ENCODE data around the gene MVB12B.
A peak's percentile ranks its signal among the peaks of the same experiment; 100 is the strongest.

The MVB12B gene

DNA sequence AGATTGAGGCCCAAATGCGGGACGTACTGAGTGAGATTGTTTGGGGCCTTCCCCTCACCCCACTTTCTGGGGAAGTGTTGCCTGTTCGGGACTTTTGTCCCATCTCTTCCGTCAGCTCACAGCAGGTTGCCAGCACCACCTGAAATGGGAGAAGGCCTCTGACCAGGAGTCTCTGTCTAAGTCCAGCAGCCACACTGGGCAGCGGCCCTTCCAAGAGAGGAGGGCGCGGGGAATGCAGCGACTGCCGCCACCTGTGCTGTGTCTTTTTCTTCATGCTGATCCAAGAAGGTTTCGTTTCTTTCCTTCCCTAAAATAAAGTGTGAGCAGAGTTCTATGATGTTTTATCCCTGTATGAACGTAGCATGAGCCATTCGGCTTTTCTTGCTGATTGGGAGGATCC lies 152.9 kb downstream of the MVB12B start:
- no peak for FAIRE-seq

DNA sequence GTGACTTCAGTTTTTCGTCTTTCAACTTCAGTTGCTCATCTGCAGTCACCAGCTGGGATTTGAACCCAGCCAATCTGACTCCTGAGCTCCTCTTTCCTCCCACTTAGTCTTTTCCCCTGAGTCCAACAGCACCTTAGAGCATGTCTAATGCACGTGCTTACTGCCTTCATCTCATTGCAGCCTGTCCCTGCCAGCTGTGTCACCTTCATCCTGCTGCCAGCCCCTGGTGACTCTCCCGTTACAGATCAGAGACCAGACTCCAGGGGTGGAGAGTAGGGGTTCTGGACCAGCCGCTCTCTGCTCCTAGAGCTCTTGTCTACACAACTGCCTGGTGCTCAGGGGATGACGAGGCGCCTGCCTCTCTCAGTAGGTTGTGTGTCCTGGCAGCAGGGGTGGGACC lies 154.2 kb downstream of the MVB12B start:
- no peak for FAIRE-seq

DNA sequence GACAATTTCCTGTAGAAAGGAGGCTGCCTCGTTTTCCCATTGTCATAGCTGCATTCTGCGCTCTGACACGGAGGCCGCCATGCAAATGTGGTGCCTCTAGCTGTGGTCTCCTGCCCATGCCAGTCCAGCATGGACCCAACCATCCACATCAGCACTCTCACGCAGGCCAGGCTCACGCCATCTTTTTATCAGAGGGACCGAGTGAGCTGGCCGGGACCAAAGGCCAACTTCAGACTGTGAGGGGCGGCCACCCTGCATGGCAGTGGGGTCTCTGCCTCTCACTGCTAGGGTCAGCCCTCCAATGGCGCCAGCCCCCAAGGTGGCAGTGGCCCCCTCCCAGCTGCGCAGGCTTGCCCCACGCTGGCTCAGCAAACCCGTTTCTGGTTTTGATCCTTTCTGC lies 155.2 kb downstream of the MVB12B start:
- FAIRE-seq: no peak

DNA sequence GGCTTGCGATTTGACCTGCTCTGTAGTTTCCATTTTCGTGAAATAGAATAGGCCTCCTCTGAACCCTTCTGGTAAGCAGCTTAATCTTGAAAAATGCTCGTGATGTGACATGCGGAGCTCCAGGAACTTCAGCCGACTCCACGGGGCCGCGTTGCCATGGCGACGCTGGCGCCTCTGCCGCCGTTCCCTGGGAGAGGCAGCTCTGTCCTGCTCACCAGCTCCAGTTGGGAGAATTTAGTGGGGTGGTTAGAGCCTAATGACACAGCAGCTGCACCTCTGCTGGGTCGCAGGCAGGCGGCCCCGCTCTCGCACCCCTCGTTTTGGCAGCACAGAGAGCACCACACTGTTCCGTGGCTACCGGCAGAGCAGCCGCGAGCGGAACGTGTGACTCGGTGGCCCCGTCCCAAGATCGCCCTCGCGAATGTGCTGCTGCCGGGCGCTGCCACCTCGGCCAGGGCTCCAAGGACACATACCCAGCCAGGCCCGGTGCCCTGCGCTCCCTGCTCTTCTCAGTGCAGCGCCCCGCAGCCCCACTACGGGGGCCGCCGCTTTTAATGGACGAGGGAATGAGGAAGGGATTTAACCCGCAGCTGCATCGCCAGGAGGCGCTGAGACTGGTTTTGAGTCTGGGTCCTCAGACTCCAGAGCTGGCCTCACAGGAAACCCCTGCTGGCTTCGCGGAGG lies 155.9 kb downstream of the MVB12B start:
- no peak for FAIRE-seq

DNA sequence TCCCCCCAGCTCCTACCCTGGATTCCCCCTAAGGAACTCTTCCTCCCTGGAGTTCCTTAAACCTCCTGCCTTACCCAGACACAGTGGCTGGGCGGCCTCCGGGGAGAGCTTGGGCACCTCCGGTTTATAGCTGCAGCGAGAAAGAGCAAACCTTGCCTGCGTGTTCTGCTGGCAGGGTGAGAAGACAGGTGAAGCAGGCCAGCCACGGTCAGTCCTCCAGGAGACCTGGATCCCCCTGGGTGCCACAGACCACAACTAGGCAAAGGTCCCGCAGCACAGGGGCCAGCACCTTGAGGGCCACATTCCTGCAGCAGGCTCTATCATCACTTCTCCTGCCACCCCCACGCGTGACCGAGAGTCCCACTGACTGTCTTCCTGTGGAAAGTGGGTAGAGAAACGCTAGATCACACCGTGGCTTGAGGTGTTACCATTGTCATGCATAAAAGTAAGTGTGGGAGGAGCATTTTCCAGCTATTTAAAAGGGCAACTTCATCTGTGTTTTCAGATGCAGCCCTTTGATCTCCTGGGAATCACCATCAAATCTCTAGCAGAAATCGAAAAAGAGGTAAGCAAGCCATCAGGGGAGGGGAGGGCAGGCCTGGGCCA lies 156.9 kb downstream of the MVB12B start:
- FAIRE-seq: no peak

GRCh38 chr9:126485662-126486061 lies 159.0 kb downstream of the MVB12B start:
- no peak for FAIRE-seq

DNA sequence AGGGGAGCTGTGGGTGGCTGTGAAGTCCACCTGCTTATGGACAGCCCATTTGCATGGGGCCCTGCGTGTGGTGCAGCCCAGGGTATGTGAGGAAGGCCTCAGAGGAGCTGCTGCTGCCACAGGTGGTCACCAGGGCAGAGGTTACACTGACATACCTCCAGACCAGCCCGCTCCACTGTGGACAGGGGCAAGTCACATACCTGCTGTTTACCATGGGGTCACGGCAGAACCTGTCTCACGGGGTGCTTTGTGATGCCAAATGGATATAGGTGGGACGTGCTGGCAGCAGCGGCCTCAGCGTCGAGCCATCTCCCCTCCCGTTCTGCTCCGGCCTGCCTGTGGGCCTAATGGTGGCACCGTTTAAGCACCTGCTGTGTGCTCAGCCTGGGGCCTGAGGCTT lies 159.6 kb downstream of the MVB12B start:
- no peak for FAIRE-seq

DNA sequence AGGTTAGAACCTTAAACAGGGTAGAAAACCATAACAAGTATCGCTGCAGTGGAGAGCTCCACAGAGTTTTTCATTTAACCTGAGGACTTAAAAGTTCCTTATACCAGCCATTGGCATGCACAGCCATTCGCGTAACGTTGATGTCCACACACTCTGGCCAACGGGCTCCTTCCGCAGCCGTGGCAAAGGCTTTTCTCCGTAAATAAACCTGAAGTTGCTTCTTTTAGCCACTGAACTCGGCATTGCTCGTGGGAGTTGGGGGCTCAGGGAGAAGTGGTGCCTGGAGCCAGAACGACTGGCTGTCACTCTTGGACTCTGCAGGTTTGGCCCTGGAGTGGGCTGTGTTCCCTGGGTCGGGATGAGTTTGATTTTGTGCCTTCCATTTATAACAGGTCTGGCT lies 161.2 kb downstream of the MVB12B start:
- no peak for FAIRE-seq

GRCh38 chr9:126488310-126488709 lies 161.7 kb downstream of the MVB12B start:
- FAIRE-seq: no peak

DNA sequence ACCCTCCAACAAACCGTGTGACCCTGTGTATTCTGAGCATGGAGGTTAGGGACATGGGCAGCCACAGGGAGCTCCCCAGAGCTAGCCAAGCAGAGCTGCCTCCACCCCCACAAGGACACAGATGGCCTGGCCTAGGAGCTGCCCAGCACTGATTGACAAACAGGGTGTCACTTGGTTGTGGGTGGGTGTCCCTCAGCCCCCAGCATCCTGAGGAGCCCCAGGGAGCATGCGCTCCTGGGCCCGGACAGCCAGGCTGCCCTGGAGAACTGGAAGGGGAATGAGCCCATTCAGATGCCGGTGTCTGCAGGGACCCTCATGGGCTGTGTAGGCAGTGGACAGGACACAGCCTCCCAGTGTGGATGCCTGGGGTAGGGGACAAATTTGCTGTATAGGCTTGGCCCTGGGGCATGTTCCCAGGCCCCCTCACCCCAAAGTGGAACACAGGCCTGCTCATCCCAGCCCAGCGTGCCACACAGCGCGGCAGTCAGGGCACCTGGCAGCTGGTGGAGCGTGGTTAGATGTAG lies 162.3 kb downstream of the MVB12B start:
- no peak for FAIRE-seq

DNA sequence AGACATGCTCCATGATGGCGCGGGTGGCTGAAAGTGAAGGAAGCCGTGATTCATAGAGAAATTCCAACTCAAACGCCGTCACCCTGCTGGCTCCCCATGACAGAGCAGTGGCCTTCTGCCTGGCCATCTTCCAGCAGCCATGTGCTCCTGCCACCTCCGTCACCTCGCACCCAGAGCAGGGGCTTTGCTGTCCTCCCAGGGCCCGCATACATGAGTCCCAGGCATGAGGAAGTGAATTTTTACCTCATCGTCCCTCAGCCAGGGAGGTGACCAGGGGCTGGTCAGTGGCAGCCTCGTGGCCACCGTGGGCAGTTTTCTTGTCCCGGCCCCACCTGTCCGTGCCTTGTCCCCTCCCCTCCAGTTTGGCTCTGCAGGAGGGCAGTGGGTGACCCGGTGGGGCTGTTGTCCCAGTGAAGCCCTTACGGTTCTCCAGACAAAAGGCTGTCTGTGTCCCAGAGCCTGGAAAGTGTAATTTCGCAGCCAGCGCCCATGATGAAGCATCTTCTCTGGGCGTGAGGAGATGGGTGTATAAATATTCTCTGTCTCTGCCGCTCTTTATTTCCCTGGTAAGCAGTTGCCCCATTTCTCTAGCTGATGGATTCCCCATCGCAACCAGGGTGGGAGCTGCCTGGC lies 163.1 kb downstream of the MVB12B start:
- FAIRE-seq: no peak

- FAIRE-seq: no peak
Measured at GRCh38 chr9:126490214-126490631, 163.6 kb downstream of the MVB12B start.

- peak; percentile 97 for FAIRE-seq
Measured at GRCh38 chr9:126490871-126491567, 164.4 kb downstream of the MVB12B start.

- FAIRE-seq: no peak
Measured at GRCh38 chr9:126491568-126491879, 164.9 kb downstream of the MVB12B start.

GRCh38 chr9:126491949-126492348 lies 165.3 kb downstream of the MVB12B start:
- no peak for FAIRE-seq

DNA sequence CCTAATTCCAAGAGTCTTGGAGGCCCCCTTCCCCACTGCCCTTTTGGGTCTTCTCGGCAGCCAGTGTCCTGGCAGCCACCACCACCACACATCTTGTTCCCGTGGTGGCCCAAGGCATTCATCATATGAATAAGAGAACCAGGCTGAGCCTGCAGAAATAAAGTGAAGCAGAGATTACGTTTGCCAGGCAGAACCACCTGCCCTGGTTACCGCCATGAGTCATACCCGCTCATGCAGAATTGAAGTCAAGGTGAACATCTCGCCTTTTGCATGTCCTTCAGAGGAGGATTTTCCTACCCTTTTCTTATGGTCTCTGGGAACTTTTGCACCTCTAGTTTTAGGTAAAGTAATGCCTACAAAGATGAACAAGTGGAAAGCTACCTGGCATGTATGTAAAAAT lies 167.6 kb downstream of the MVB12B start:
- no peak for FAIRE-seq

- no peak for FAIRE-seq
Measured at GRCh38 chr9:126494746-126495145, 168.1 kb downstream of the MVB12B start.

- FAIRE-seq: no peak
Measured at GRCh38 chr9:126495411-126496180, 169.0 kb downstream of the MVB12B start.

DNA sequence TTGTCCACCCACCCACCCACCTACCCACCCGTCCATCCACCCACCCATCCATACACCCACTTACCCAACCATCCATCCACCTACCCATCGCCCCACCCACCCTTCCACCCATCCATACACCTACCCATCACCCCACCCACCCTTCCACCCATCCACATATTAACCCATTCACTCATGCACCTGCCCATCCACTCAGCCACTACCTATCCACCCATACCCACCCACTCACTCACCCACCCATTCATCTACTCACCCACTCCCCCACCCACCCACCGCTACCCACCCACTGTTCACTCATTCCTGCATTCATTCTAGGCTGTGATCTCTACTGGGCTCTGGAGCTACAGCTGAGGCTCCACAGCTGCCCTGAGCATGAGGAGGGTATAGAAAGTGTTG lies 169.6 kb downstream of the MVB12B start:
- FAIRE-seq: no peak

DNA sequence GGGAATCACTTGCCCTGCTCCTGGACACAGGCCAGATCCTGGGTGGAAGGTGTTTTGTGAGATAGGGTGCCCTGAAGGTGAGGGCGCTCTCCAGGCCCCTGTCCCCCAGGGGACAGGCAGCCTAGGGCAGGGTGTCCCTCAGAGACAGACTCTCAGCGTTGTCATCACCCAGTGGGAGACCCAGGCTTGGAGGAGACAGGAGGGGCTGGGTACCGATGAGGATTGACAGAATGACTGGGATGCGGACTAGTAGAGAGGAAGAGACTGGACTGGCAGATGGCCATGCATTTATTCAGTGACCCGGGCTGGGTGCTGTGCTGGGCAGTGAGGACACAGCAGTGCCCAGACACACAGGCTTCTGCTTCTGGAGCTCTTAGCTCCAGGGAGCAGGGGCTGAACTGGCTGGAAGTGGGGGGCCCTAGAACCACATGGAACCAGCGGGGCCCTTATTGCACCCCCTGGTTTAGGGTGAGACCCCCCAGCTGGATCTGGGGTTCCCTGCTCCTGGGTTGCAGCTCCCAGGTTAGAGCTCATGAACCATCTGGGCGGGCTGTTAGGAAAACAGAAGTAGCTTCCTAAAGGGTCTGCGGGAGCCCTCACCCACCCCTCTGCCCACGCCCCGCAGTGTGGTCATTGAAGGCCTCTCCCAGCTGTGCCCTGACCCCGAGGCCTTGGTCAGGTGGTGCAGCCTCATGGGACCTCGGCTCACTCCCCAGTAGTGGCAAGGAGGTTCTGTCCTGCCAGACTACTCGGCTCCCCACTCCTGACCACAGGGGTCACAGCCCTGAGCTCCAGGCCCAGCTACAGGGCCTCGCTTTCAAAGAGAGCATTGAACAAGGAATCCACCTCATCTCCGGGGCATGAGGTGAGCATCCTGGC lies 170.4 kb downstream of the MVB12B start:
- FAIRE-seq: no peak

DNA sequence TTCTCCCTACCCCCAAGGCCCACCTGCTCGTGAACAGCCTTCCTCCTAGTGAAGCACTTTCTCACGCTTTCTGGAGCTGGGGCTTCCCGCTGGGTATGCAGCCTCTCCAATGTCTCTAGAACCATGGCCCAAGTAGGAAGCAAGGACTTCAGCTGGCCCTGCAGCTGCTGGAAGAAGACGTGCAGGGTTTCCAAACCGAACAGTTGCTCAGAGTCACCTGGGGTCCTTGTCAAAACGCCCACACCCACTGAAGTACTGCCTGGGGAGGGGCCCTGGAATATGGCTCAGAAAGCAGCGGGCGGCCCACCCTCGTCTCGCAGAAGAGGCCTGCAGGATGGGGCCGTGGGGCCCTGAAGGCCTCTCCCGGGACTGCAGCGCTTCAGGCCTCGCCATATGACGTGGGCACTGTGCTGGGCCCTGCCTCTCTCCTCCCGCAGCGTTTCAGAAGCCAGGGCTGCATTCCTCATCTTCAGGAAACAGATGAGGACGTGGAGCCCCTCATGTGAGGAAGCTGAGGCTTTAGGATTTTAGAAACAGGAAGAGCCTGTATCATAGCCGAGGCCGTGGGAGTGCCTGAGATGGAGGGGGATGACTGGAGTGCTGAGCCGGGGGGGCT lies 171.1 kb downstream of the MVB12B start:
- no peak for FAIRE-seq

DNA sequence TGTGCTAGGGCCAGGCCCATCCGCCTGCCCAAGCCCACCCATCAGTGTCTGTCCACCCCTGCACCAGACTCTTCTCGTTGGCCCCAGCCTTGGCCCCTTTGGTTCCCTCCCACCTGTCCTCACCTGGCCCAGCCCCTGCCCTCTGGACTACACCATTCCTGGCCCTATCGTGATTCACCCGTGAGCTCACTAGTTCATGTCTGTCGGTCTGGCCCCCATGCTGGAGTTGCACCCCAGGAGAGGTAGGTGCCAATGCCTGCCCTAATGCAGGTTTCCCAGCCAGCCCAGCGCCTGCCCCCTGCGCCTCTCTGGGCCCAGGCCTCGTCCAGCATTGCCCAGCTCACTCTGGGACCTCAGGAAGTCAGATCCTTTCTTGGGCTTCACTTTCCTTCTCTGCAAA lies 171.7 kb downstream of the MVB12B start:
- FAIRE-seq: no peak

All from islet of Langerhans (tissue), 1 donor.